NB4 (cell line): ENCODE measurements around the gene PIK3R1.

Experiments used
- POLR2A ChIP-seq: IDR thresholded peaks from 2 replicates; pipeline ENCODE4 v1.6.1; 2011; ENCODE audit warnings: mild to moderate bottlenecking; ENCODE audit not compliant: insufficient read length; ENCODE audit errors: extremely low read depth
- TF ChIP-seq, protein P1 (sequence below): IDR thresholded peaks from one replicate; pipeline ENCODE4 v1.5.1; 2012; ENCODE audit warnings: low read depth, low read length

DNA sequence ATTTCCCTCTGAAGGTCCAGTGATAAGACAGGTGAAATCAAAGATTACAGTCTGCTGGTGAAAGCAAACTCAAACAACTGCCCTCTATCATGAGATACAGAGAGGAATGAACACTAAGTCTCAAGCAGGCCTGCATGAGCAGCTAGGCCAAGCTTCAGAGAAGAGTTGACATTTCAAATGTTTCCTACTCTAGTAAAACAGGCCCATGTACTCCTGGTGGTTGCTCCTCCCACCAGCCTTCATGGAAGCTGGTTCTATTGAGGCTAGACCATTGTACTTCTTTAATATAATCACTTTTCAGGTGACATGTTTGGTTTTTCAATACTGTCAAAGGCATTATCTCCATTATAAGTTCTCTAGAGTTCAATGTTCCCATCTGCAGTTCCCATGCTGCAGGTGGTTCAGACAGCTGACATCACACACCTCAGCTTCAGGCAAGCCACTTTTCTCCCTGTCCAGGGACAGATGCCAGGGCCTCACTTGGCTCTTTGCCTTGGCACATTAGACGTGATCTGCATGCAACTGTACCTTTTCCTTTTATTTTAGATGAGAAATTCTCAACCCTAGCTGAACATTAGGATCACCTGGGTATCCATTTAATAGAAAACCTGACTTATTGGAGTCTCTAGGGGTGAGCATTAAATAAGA lies 89.8 kb downstream of the PIK3R1 start:
- TF ChIP-seq, protein P1, sequence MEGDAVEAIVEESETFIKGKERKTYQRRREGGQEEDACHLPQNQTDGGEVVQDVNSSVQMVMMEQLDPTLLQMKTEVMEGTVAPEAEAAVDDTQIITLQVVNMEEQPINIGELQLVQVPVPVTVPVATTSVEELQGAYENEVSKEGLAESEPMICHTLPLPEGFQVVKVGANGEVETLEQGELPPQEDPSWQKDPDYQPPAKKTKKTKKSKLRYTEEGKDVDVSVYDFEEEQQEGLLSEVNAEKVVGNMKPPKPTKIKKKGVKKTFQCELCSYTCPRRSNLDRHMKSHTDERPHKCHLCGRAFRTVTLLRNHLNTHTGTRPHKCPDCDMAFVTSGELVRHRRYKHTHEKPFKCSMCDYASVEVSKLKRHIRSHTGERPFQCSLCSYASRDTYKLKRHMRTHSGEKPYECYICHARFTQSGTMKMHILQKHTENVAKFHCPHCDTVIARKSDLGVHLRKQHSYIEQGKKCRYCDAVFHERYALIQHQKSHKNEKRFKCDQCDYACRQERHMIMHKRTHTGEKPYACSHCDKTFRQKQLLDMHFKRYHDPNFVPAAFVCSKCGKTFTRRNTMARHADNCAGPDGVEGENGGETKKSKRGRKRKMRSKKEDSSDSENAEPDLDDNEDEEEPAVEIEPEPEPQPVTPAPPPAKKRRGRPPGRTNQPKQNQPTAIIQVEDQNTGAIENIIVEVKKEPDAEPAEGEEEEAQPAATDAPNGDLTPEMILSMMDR: no peak
- TF ChIP-seq POLR2A: no peak
